ENCODE results near the gene LRRC74B.

DNA sequence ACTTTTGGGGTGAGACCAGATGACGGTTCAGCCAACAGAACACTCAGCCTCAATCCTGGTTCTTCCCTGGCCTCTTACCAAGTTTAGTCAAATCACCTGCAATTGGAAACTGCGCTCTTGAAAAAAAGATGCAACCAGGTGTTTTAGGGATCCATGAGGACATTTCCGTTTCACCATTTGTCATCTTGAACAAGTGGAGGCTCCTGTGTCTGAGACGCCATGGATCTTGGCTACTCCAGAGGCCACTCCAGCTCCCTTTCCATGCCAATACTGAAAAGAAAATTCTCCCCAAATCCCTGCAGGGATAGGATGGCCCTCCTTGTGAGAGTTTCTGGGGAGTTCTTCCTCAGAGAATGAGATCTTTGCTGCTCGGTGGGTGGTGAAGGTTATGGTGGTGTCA lies 27.7 kb downstream of the LRRC74B start:
- TF ChIP-seq CTCF (conservative IDR thresholded peaks at IDR 0.05; ENCODE audit: low read length) (no peak), EZH2phosphoT487 (IDR thresholded peaks at IDR 0.05; ENCODE audit: borderline replicate concordance) (no peak)
